Transverse colon (tissue), 3 donors: ENCODE results near the gene DDX17.

ENCODE experiments used
- CTCF ChIP-seq, 5 experiments: fragments of 200-600 bp in 3 of 5; fragments of 450-650 bp in 2 of 5; sonication (generic) in 3 of 5; IDR thresholded peaks; 1 replicate in 2 of 5; 2 replicates in 3 of 5; pipeline ENCODE4 v1.5.1; 2016 to 2017; ENCODE audit warnings: antibody characterized with exemption in 5 of 5, inconsistent platforms in 3 of 5, mild to moderate bottlenecking in 2 of 5, moderate library complexity in 1 of 5
- EP300 ChIP-seq: sonication (generic); formaldehyde crosslinking; IDR thresholded peaks from one replicate; pipeline ENCODE4 v1.6.1; 2017; ENCODE audit warnings: antibody characterized with exemption, low read depth
- POLR2A ChIP-seq: fragments of 450-650 bp; IDR thresholded peaks from one replicate; pipeline ENCODE4 v1.6.1; 2016; ENCODE audit warnings: antibody characterized with exemption, mild to moderate bottlenecking, moderate library complexity

- TF ChIP-seq CTCF (IDR thresholded peaks at IDR 0.05) = no peak
- TF ChIP-seq EP300 = no peak
- TF ChIP-seq POLR2A = no peak
Observed at GRCh38 chr22:38452373-38453065, 53.6 kb downstream of the DDX17 start.
